H9 (cell line): Measurements from ENCODE around the gene TBC1D3I. TPM values are rescaled to one million over a fixed set of nuclear protein-coding genes. Genes with fewer than 3 reads are reported as not detected.
"Not testable (repeated sequence)": the region's sequence is repeated elsewhere in the genome, so short reads cannot be mapped to it uniquely, and the experiment has no call there.

Source experiments
- DNase-seq: peaks from one replicate; pipeline ENCODE4 v3.0.0-alpha.2; 2017
- H2AFZ ChIP-seq: one replicate; pipeline ENCODE4 v1.6.1; 2013; ENCODE audit warnings: mild to moderate bottlenecking, low read length, control low read depth, moderate library complexity
- H2AK5ac ChIP-seq: 2 replicates; pipeline ENCODE4 v1.6.1; 2013; ENCODE audit warnings: low read length, control low read depth, mixed read lengths; ENCODE audit not compliant: insufficient read length
- H2BK120ac ChIP-seq: one replicate; pipeline ENCODE4 v1.6.1; 2013; ENCODE audit warnings: low read depth, mild to moderate bottlenecking, low read length, control low read depth, inconsistent platforms; ENCODE audit not compliant: poor library complexity, severe bottlenecking
- H2BK12ac ChIP-seq: 2 replicates; pipeline ENCODE4 v1.6.1; 2013; ENCODE audit warnings: low read length, control low read depth, mixed read lengths, low read depth; ENCODE audit not compliant: insufficient read length
- H2BK15ac ChIP-seq: 2 replicates; pipeline ENCODE4 v1.6.1; 2013; ENCODE audit warnings: low read depth, low read length, control low read depth
- H2BK20ac ChIP-seq: one replicate; pipeline ENCODE4 v1.6.1; 2013; ENCODE audit warnings: low read depth, mild to moderate bottlenecking, low read length, control low read depth, inconsistent platforms; ENCODE audit not compliant: poor library complexity, severe bottlenecking
- H2BK5ac ChIP-seq: 2 replicates; pipeline ENCODE4 v1.6.1; 2013; ENCODE audit warnings: low read length, control low read depth, mixed read lengths; ENCODE audit not compliant: insufficient read length
- H3K14ac ChIP-seq: 2 replicates; pipeline ENCODE4 v1.6.1; 2013; ENCODE audit warnings: low read length, control low read depth; ENCODE audit not compliant: insufficient read depth
- H3K18ac ChIP-seq: 2 replicates; pipeline ENCODE4 v1.6.1; 2013; ENCODE audit warnings: low read depth, mild to moderate bottlenecking, mixed read lengths, low read length, control low read depth; ENCODE audit not compliant: insufficient read length
- H3K23ac ChIP-seq: 2 replicates; pipeline ENCODE4 v1.6.1; 2013; ENCODE audit warnings: low read length, control low read depth, mixed read lengths, low read depth; ENCODE audit not compliant: insufficient read length
- H3K23me2 ChIP-seq: 2 replicates; pipeline ENCODE4 v1.6.1; 2013; ENCODE audit warnings: low read depth, mild to moderate bottlenecking, mixed read lengths, low read length, control low read depth; ENCODE audit not compliant: insufficient read length, poor library complexity, severe bottlenecking
- H3K27ac ChIP-seq: 2 replicates; pipeline ENCODE4 v1.5.1; 2013; ENCODE audit warnings: low read length, control low read depth, mixed read lengths, low read depth; ENCODE audit not compliant: insufficient read length
- H3K27me3 ChIP-seq: 2 replicates; pipeline ENCODE4 v1.6.1; 2013; ENCODE audit warnings: low read length, control low read depth, inconsistent platforms; ENCODE audit not compliant: insufficient read depth
- H3K4ac ChIP-seq: 2 replicates; pipeline ENCODE4 v1.6.1; 2013; ENCODE audit warnings: low read depth, mild to moderate bottlenecking, control low read depth, inconsistent platforms, low read length, moderate library complexity
- H3K4me1 ChIP-seq: 2 replicates; pipeline ENCODE4 v1.6.1; 2013; ENCODE audit warnings: low read length, control low read depth, inconsistent platforms; ENCODE audit not compliant: insufficient read depth
- H3K4me2 ChIP-seq: 2 replicates; pipeline ENCODE4 v1.6.1; 2013; ENCODE audit warnings: low read length, control low read depth, mixed read lengths; ENCODE audit not compliant: insufficient read length, insufficient read depth
- H3K56ac ChIP-seq: 2 replicates; pipeline ENCODE4 v1.6.1; 2013; ENCODE audit warnings: low read depth, mild to moderate bottlenecking, mixed read lengths, low read length, control low read depth; ENCODE audit not compliant: insufficient read length
- H3K79me1 ChIP-seq: 2 replicates; pipeline ENCODE4 v1.6.1; 2013; ENCODE audit warnings: low read depth, mild to moderate bottlenecking, moderate library complexity, low read length, control low read depth, inconsistent platforms; ENCODE audit not compliant: insufficient read depth, poor library complexity, severe bottlenecking
- H3K79me2 ChIP-seq: 2 replicates; pipeline ENCODE4 v1.6.1; 2013; ENCODE audit warnings: low read length, control low read depth, inconsistent platforms; ENCODE audit not compliant: insufficient read depth
- H3K9ac ChIP-seq: 2 replicates; pipeline ENCODE4 v1.6.1; 2013; ENCODE audit warnings: low read length, control low read depth, mixed read lengths; ENCODE audit not compliant: insufficient read length; ENCODE audit errors: extremely low read depth
- H3K9me3 ChIP-seq: one replicate; pipeline ENCODE4 v1.6.1; 2013; ENCODE audit warnings: low read depth, low read length, inconsistent platforms; ENCODE audit not compliant: control insufficient read depth
- H3T11ph ChIP-seq: one replicate; pipeline ENCODE4 v1.6.1; 2013; ENCODE audit warnings: mild to moderate bottlenecking, low read length, control low read depth, inconsistent platforms
- H4K20me1 ChIP-seq: one replicate; pipeline ENCODE4 v1.6.1; 2013; ENCODE audit not compliant: control insufficient read depth, insufficient read length, insufficient read depth
- H4K5ac ChIP-seq: 2 replicates; pipeline ENCODE4 v1.6.1; 2013; ENCODE audit warnings: low read depth, mild to moderate bottlenecking, mixed read lengths, low read length, control low read depth; ENCODE audit not compliant: insufficient read length
- H4K8ac ChIP-seq: replicated peaks from 2 replicates; pipeline ENCODE4 v1.6.1; 2013; ENCODE audit warnings: low read length, control low read depth, mixed read lengths, low read depth; ENCODE audit not compliant: insufficient read length
- H4K91ac ChIP-seq: 2 replicates; pipeline ENCODE4 v1.6.1; 2013; ENCODE audit warnings: low read depth, mild to moderate bottlenecking, moderate library complexity, mixed read lengths, low read length, control low read depth; ENCODE audit not compliant: insufficient read length
- H3K27ac Mint-ChIP-seq, 3 experiments: 2 replicates in 2 of 3; 3 replicates in 1 of 3; pipeline ENCODE4 v1.8.0; 2020 to 2021; ENCODE audit warnings: mixed read lengths in 3 of 3, mild to moderate bottlenecking in 1 of 3, moderate library complexity in 1 of 3
- H3K27me3 Mint-ChIP-seq: 2 replicates; pipeline ENCODE4 v1.8.0; 2021; ENCODE audit warnings: low read depth, mild to moderate bottlenecking, moderate library complexity, mixed read lengths
- H3K36me3 Mint-ChIP-seq, 3 experiments: 2 replicates in 2 of 3; 3 replicates in 1 of 3; pipeline ENCODE4 v1.8.0; 2020 to 2021; ENCODE audit warnings: low read depth in 3 of 3, mixed read lengths in 3 of 3; ENCODE audit not compliant: insufficient read depth in 1 of 3
- H3K4me1 Mint-ChIP-seq, 2 experiments: 2 replicates each; pipeline ENCODE4 v1.8.0; 2020; ENCODE audit warnings: mixed read lengths in 2 of 2
- H3K4me3 Mint-ChIP-seq, 2 experiments: 2 replicates in 1 of 2; 3 replicates in 1 of 2; pipeline ENCODE4 v1.8.0; 2020 to 2021; ENCODE audit warnings: mild to moderate bottlenecking in 2 of 2, mixed read lengths in 2 of 2, moderate library complexity in 1 of 2
- H3K9me3 Mint-ChIP-seq, 2 experiments: 2 replicates in 1 of 2; 3 replicates in 1 of 2; pipeline ENCODE4 v1.8.0; 2020; ENCODE audit warnings: mild to moderate bottlenecking in 2 of 2, mixed read lengths in 2 of 2, moderate library complexity in 1 of 2
- WGBS: extraction: QIAGEN DNeasy Blood & Tissue Kit; methylation state at CpG from one replicate; pipeline ENCODE4 v1.1.7; 2013; ENCODE audit warnings: missing lambda C conversion rate, low lambda C conversion rate, mixed read lengths; ENCODE audit not compliant: insufficient read length; ENCODE audit errors: extremely low coverage; 5-methylcytosine and 5-hydroxymethylcytosine counted together
- long read RNA-seq: library from polyadenylated mRNA; unstranded; transcript quantifications from one replicate; pipeline ENCODE4 v2.0.0, GENCODE V29; 2020
- total RNA-seq: library from RNA; stranded (reverse); gene quantifications from 2 replicates; pipeline ENCODE4 v1.2.1, GENCODE V29; 2021

TBC1D3I gene
- 0.35 TPM in 1 of 2 replicates, not detected in the other for total RNA-seq
- long read RNA-seq, result 0 reads

DNA sequence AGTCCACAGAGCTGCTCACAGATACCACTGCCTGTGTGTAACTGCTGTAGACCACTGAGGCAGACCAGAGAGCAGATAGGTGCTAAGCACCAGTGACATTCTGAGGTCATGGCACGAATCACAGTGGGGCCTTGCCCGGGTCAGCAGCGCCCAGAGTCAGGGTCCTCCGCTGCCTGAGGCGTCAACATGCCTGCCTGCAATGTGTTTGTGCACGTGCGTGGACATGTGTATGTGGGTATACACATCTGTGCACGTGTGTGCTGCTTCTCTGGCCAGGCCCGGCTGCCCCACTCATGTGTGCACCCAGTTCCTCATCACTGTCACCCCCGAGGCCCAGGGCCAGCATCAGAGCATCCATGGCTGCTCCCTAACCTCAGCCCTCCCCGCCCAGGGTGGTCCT is at the start of gene TBC1D3I:
Gene TBC1D3I (minus strand): TSS at position 101 of the 400 bp plus-strand sequence. CDS start 1,585 bp downstream, outside the sequence.
- not testable (repeated sequence) for H2AK5ac ChIP-seq, H4K5ac ChIP-seq, H4K20me1 ChIP-seq, H3K27ac Mint-ChIP-seq, H2AFZ ChIP-seq, H3K4ac ChIP-seq, H3K27ac ChIP-seq, H3K23ac ChIP-seq, H2BK15ac ChIP-seq, H4K8ac ChIP-seq, H3K4me2 ChIP-seq, H3K18ac ChIP-seq, H4K91ac ChIP-seq, H2BK20ac ChIP-seq, H3K4me3 Mint-ChIP-seq, H2BK120ac ChIP-seq, H3K14ac ChIP-seq, H3K79me2 ChIP-seq, H3K9me3 ChIP-seq, H3K36me3 Mint-ChIP-seq, H3T11ph ChIP-seq, H3K4me1 Mint-ChIP-seq, H3K27me3 ChIP-seq, H3K4me1 ChIP-seq, H2BK12ac ChIP-seq, H3K9ac ChIP-seq, H3K9me3 Mint-ChIP-seq, H3K23me2 ChIP-seq, H3K79me1 ChIP-seq, H2BK5ac ChIP-seq, DNase-seq, H3K56ac ChIP-seq, H3K27me3 Mint-ChIP-seq
- no CpG with 5 or more reads among the region's 11 CpGs for WGBS

DNA sequence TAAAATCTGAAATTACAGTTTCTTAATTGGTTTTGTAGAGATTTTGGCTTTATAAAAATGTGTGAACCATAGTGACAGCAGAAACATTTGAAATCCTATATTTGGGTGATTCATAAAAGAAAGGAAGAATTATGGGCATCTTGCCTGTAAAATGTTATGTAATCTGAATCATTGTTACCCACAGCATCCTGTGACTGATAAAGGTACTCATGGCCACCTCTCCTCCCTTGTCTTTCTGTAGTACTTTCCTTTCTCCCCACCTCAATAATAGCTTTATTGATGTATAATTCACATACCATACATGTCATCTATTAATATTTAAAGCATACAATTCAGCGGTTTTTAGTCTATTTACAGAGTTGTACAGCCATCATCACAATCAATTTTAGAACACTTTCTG is 30.8 kb upstream of the TBC1D3I start:
- H3K23me2 ChIP-seq, H2BK20ac ChIP-seq, H3K4ac ChIP-seq, H3K4me3 Mint-ChIP-seq, H2AK5ac ChIP-seq, H3T11ph ChIP-seq, H3K79me2 ChIP-seq, H2BK12ac ChIP-seq, H3K9me3 ChIP-seq, H3K9ac ChIP-seq, H3K36me3 Mint-ChIP-seq, H3K18ac ChIP-seq, H3K56ac ChIP-seq, H3K4me1 ChIP-seq, H3K27ac ChIP-seq, H3K23ac ChIP-seq, H3K27me3 ChIP-seq, H4K20me1 ChIP-seq, H2BK15ac ChIP-seq, DNase-seq, H3K14ac ChIP-seq, H3K4me2 ChIP-seq, H2BK5ac ChIP-seq, H3K79me1 ChIP-seq, H3K9me3 Mint-ChIP-seq, H2BK120ac ChIP-seq, H4K8ac ChIP-seq, H2AFZ ChIP-seq, H3K27ac Mint-ChIP-seq, H3K4me1 Mint-ChIP-seq, H3K27me3 Mint-ChIP-seq, H4K91ac ChIP-seq, H4K5ac ChIP-seq: not testable (repeated sequence)
- no CpG with 5 or more reads among the region's 1 CpG for WGBS
